GM19238 (cell line): Measurements from ENCODE around the gene AEBP1.

Experiments
- DNase-seq: peaks from one replicate; pipeline ENCODE4 v3.0.0; 2011; ENCODE audit warnings: low spot score; ENCODE audit not compliant: insufficient read length

AEBP1 gene

GRCh38 chr7:44154703-44155102 is 50.6 kb downstream of the AEBP1 start:
- DNase-seq = no peak

- no peak for DNase-seq
These were observed 51.3 kb downstream of the AEBP1 start for GRCh38 chr7:44155191-44156185.

GRCh38 chr7:44156453-44157010 is 52.4 kb downstream of the AEBP1 start:
- DNase-seq = no peak

GRCh38 chr7:44157116-44158080 is 53.3 kb downstream of the AEBP1 start:
- no peak for DNase-seq

GRCh38 chr7:44158096-44158872 is 54.1 kb downstream of the AEBP1 start:
- no peak for DNase-seq

GRCh38 chr7:44158873-44159631 is 54.9 kb downstream of the AEBP1 start:
- DNase-seq = no peak

GRCh38 chr7:44159824-44160630 is 55.9 kb downstream of the AEBP1 start:
- no peak for DNase-seq

GRCh38 chr7:44161371-44161770 is 57.2 kb downstream of the AEBP1 start:
- DNase-seq = no peak

- no peak for DNase-seq
These were observed 58.0 kb downstream of the AEBP1 start for GRCh38 chr7:44162179-44162578.

- DNase-seq = no peak
These were observed 58.7 kb downstream of the AEBP1 start for GRCh38 chr7:44162785-44163395.

- no peak for DNase-seq
These were observed 59.4 kb downstream of the AEBP1 start for GRCh38 chr7:44163591-44163990.
